Activated B cell treated with CpG ODN at 0.5 μM for 24 hours (primary cell): ENCODE data around the gene AHDC1. TPM values are rescaled to one million over a fixed set of nuclear protein-coding genes. Genes with fewer than 3 reads are reported as not detected.

Experiments
- ATAC-seq: fragments of 200-7000 bp; cut with Tn5 transposase; one replicate; pipeline ENCODE4 v1.10.0; 2021; ENCODE audit warnings: low read depth, mild to moderate bottlenecking, moderate library complexity
- CTCF ChIA-PET: fragments of 350-600 bp; sonication (Branson Sonifier 250); formaldehyde crosslinking; loops from one replicate; lab custom pipeline; 2021; ENCODE audit warnings: antibody characterized with exemption; lab: Charles Lee
- POLR2A ChIA-PET: fragments of 350-600 bp; sonication (Branson Sonifier 250); formaldehyde crosslinking; loops from one replicate; lab custom pipeline; 2021; ENCODE audit warnings: antibody characterized with exemption; lab: Charles Lee
- DNase-seq: peaks from one replicate; pipeline ENCODE4 v3.0.0; 2022
- H3K27ac Mint-ChIP-seq: one replicate; pipeline ENCODE4 v1.8.0; 2020; ENCODE audit warnings: mixed read lengths
- H3K27me3 Mint-ChIP-seq: one replicate; pipeline ENCODE4 v1.8.0; 2021; ENCODE audit warnings: mixed read lengths
- H3K36me3 Mint-ChIP-seq: one replicate; pipeline ENCODE4 v1.8.0; 2021; ENCODE audit warnings: low read depth, mixed read lengths
- H3K4me1 Mint-ChIP-seq: one replicate; pipeline ENCODE4 v1.8.0; 2021; ENCODE audit warnings: mixed read lengths
- H3K4me3 Mint-ChIP-seq: one replicate; pipeline ENCODE4 v1.8.0; 2020; ENCODE audit warnings: mild to moderate bottlenecking, mixed read lengths
- H3K9me3 Mint-ChIP-seq: one replicate; pipeline ENCODE4 v1.8.0; 2020; ENCODE audit warnings: mixed read lengths
- intact Hi-C: fragments of 100-400 bp; cut with micrococcal nuclease; formaldehyde crosslinking; loops from one replicate; pipeline ENCODE4 v1.15.1; 2024
- total RNA-seq: library from RNA; stranded (reverse); gene quantifications from 2 replicates; pipeline ENCODE4 v1.2.3, GENCODE V29; 2022
- TF ChIP-seq, protein P1 (sequence below): fragments of 200-600 bp; IDR thresholded peaks from one replicate; pipeline ENCODE4 v1.8.0; 2022; ENCODE audit warnings: antibody characterized with exemption, mild to moderate bottlenecking

AHDC1 gene
- total RNA-seq, 1 donor from 2014 or later: 22.4 TPM

DNA sequence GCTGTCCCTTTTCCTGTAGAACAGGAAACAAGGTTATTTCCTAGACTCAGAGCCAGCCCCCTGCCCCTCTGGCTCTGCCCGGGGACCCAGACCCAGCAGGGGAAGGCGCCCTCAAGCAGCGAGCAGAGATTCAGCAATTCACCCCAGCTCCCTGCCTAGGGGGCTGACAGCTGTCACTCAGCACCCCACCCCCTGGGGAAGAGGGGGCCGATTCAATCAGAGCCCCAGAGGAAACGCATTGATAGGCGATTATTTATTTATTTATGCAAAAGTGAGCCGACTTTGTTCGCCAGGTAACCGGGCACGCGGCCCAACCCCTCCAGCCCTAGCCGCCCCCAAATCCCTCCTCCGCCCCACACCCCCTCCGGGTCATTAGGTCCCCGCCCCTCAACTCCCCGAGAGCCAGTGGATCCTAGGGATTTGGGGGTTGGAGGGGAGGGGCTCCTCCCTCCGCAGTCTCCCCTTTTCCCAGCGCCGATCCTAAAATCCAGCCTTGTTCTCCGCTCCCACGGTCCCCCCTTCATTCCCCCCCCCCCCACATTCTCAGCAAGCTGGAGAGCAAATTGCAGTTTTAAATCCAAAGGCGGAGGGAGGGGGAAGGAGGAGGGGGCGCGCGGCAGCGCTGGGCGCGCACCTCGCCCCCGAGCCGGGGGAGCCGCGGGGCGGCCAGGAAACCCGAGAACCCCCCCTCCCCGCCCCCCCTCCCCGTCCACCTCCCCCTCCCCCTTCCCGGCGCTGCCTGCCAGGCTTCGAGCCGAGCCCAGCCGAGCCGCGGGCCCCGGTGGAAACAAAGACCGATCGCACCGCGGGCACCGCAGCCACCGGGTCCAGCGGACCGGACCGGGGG, 1.3 kb downstream of the AHDC1 start:
- Mint-ChIP-seq H3K9me3 (no peaks in the 10 kb centered on the region), H3K27me3 (no peaks in the 10 kb centered on the region), H3K27ac (peak overlapping the region; percentile 56), H3K4me3 (peak overlapping the region; percentile 81), H3K4me1 (peaks cover 54% of the 10 kb centered on the region), H3K36me3 (peaks cover 2% of the 10 kb centered on the region)
- TF ChIP-seq, protein P1, sequence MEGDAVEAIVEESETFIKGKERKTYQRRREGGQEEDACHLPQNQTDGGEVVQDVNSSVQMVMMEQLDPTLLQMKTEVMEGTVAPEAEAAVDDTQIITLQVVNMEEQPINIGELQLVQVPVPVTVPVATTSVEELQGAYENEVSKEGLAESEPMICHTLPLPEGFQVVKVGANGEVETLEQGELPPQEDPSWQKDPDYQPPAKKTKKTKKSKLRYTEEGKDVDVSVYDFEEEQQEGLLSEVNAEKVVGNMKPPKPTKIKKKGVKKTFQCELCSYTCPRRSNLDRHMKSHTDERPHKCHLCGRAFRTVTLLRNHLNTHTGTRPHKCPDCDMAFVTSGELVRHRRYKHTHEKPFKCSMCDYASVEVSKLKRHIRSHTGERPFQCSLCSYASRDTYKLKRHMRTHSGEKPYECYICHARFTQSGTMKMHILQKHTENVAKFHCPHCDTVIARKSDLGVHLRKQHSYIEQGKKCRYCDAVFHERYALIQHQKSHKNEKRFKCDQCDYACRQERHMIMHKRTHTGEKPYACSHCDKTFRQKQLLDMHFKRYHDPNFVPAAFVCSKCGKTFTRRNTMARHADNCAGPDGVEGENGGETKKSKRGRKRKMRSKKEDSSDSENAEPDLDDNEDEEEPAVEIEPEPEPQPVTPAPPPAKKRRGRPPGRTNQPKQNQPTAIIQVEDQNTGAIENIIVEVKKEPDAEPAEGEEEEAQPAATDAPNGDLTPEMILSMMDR: no peak
- ChIA-PET POLR2A (interaction anchor here (0.6 to 2.5 kb wide), 14 partner anchors 32 to 411 kb away, joined by 3 to 9 read pairs (median 4); partner anchors contain the start of gene IFI6), CTCF (interaction anchor here (0.8 to 6.5 kb wide), 7 partner anchors 11 to 305 kb away, joined by 3 to 60 read pairs (median 5); no protein-coding TSS in a partner anchor)
- intact Hi-C loops: loop anchor here (1.0 to 2.0 kb wide), 3 partner anchors 74 to 368 kb away; partner anchors contain the start of genes WASF2 and WDTC1
- no peak for ATAC-seq
- DNase-seq: no peak

DNA sequence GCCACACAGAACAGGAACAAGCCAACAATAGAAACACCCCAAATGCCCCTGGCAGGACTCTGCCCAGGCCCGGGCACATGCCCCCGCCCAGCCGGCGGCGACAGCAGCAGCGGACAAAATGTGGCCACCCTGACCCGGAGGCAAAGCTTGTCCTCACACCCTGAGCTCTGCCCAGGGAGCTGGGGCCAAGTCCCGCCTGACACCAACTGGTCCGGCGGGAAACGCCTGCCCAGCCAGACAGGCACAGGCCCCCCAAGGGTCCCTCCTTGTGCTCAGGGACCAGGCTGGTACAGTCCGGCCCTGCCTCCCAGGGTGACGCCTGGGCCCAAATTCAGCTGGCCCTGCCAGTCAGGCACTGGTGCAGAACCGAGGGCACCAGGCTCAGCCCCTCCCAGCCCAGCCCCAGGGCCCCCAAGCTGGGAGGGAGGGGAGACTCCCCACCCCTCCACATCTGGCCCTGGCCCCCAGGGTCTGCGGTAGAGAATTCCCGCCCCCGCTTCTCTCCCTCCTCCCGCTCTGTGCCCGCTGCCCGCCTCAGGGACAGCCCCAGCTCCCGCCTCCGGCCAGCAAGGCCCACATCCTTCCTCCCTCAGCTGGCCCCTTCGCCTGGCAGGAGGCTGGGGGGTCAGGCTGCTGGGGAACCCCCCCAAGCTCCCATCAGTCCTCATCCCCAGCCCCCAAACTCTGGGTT, 2.0 kb downstream of the AHDC1 start:
- POLR2A ChIA-PET: interaction anchor here (0.6 to 2.5 kb wide), 13 partner anchors 31 to 410 kb away, joined by 3 to 9 read pairs (median 3); partner anchors contain the start of genes FAM76A and IFI6
- Mint-ChIP-seq H3K27me3 (no peaks in the 10 kb centered on the region), H3K27ac (peak overlapping the region; percentile 78), H3K4me1 (peaks cover 54% of the 10 kb centered on the region), H3K36me3 (peaks cover 2% of the 10 kb centered on the region), H3K9me3 (no peaks in the 10 kb centered on the region), H3K4me3 (peak overlapping the region; percentile 81)
- intact Hi-C loops: loop anchor here (2.0 kb wide), 2 partner anchors 73 to 111 kb away; partner anchors contain the start of gene WASF2
- no peak for DNase-seq
- TF ChIP-seq, protein P1: no peak
- ATAC-seq: peak; percentile 6
- CTCF ChIA-PET: interaction anchor here (0.6 to 6.5 kb wide), 10 partner anchors 10 to 305 kb away, joined by 3 to 60 read pairs (median 4); no protein-coding TSS in a partner anchor

DNA sequence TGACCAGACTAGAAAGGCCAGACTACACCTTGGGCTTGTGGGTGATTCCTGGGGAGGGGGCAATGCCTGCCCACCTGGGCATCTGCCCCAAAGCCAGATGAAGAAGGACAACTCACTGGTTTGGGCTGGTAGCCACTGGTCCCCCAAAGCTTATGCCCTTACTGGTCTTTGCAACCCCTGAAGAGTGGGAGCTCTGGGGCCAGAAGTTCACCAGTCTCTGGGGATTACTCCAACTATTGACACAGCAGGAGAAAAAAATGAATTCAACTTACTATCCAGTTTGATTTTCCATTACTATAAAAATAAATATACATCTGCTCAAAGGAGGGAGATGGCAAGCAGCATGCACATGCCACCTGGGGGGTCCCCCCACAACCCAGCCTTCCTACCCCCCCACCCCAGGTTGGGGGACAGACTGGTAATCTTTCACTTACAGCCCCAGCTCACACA, 2.6 kb downstream of the AHDC1 start:
- H3K27me3 Mint-ChIP-seq: no peaks in the 10 kb centered on the region
- H3K4me3 Mint-ChIP-seq: peak overlapping the region; percentile 64
- no peaks in the 10 kb centered on the region for H3K9me3 Mint-ChIP-seq
- H3K27ac Mint-ChIP-seq: peak overlapping the region; percentile 78
- H3K4me1 Mint-ChIP-seq: peaks cover 48% of the 10 kb centered on the region
- H3K36me3 Mint-ChIP-seq: peaks cover 2% of the 10 kb centered on the region
- CTCF ChIA-PET: interaction anchor here (0.6 to 6.5 kb wide), 10 partner anchors 26 to 304 kb away, joined by 3 to 60 read pairs (median 4); no protein-coding TSS in a partner anchor
- POLR2A ChIA-PET: interaction anchor here (0.6 to 2.5 kb wide), 11 partner anchors 31 to 198 kb away, joined by 3 to 9 read pairs (median 4); partner anchors contain the start of genes FAM76A and IFI6
- TF ChIP-seq, protein P1: no peak
- no peak for ATAC-seq
- no peak for DNase-seq
- intact Hi-C loops: no loop called here

DNA sequence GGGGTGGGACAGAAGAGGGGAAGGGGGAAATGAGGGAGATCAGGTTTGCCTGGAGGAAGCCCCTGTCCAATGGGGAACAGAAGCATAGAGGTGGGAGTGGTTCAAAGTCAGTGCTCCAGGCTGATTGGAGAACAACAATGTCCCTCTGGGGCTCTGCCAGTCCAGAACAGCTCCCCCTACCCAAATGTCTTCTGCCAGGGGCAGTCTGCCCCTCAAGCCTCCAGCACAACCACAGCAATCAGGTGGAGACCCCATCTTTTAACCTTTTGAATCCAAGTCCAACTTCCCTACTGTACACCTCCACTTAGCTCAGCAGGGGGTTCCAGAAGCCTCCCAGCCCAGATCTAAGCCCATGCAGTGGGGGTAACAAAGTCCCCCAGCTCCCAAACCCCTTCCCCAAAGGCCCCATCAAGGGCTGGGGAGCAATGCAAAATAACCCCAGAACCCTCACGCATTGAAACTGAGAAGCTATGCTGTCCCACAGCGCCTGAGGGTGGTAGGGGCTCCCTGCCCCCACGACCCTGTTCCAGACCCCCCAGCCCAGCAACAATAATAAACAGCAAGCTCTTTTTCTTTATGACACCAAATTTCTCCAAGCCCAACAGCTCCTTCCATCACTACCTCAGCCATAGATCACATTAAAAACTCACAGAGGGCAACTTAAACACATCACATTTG, 3.3 kb downstream of the AHDC1 start:
- H3K27ac Mint-ChIP-seq: peak overlapping the region; percentile 33
- POLR2A ChIA-PET: interaction anchor here (0.7 to 2.5 kb wide), 6 partner anchors 29 to 182 kb away, joined by 3 to 9 read pairs (median 4); no protein-coding TSS in a partner anchor
- no peak overlapping the region for H3K4me3 Mint-ChIP-seq
- DNase-seq: no peak
- peaks cover 2% of the 10 kb centered on the region for H3K36me3 Mint-ChIP-seq
- CTCF ChIA-PET: interaction anchor here (0.6 to 6.5 kb wide), 9 partner anchors 10 to 304 kb away, joined by 3 to 60 read pairs (median 4); partner anchors contain the start of gene IFI6
- H3K9me3 Mint-ChIP-seq: no peaks in the 10 kb centered on the region
- TF ChIP-seq, protein P1: no peak
- no peaks in the 10 kb centered on the region for H3K27me3 Mint-ChIP-seq
- intact Hi-C loops: no loop called here
- H3K4me1 Mint-ChIP-seq: peaks cover 42% of the 10 kb centered on the region
- no peak for ATAC-seq
